ENCODE measurements around the gene EPS8.
"Not testable (repeated sequence)": the region's sequence is repeated elsewhere in the genome, so short reads cannot be mapped to it uniquely, and the experiment has no call there.

EPS8 gene

DNA sequence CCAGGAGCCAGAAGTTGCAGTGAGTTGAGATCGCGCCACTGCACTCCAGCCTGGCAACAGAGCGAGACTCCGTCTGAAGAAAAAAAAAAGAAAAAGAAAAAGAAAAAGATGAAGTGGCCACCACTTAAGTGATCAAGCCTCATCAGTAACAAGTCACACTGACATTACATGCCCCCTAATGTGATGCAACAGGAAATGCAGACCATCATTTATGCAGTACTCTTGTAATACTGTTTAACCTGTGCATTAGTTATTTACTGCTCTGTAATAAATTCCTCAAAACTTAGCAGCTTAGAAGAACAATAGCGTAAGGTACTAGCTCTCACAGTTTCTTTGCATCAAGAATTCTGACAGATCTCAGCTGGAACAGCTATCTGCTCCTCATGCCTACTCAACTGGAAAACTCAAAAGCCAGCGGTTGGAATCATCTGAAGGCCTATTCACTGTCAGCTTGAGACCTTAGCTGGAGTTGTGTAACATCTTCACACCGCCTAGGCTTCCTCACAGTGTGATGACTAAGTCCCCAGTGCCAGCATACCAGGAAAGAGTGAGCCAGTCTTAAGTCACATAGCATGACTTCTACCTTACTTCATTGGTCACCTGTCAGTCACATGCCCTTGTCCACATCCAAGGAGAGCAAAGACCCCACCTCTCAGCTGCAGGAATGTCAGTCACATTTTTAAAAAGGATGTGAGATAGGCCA, 31.5 kb downstream of the EPS8 start:
- TF ChIP-seq ZFX (IDR thresholded peaks at IDR 0.05; ENCODE audit: borderline replicate concordance) = no peak
- TF ChIP-seq, protein P1, sequence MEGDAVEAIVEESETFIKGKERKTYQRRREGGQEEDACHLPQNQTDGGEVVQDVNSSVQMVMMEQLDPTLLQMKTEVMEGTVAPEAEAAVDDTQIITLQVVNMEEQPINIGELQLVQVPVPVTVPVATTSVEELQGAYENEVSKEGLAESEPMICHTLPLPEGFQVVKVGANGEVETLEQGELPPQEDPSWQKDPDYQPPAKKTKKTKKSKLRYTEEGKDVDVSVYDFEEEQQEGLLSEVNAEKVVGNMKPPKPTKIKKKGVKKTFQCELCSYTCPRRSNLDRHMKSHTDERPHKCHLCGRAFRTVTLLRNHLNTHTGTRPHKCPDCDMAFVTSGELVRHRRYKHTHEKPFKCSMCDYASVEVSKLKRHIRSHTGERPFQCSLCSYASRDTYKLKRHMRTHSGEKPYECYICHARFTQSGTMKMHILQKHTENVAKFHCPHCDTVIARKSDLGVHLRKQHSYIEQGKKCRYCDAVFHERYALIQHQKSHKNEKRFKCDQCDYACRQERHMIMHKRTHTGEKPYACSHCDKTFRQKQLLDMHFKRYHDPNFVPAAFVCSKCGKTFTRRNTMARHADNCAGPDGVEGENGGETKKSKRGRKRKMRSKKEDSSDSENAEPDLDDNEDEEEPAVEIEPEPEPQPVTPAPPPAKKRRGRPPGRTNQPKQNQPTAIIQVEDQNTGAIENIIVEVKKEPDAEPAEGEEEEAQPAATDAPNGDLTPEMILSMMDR (IDR thresholded peaks at IDR 0.05) = no peak
- H3K27ac ChIP-seq = no peak overlapping the region

DNA sequence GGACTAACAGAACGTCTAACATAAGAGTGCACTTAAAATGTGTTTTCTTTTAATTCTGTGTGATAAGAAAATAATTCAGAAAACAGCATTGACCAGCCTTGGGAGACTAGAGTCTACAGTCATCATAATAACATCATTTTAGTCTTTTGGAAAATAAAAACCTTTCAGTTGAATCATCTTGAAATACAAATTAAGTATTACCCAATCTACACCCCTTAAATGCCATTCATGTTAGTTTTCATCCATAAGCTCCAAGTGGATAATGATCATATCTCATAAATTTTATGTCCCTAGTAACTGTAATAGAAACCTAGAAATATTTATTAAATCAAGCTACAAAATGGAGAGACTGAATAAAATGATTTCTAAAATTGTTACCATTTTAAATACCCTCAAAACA, 32.4 kb downstream of the EPS8 start:
- H3K27ac ChIP-seq = no peak overlapping the region
- TF ChIP-seq ZFX (IDR thresholded peaks at IDR 0.05; ENCODE audit: borderline replicate concordance) = no peak
- TF ChIP-seq, protein P1 (IDR thresholded peaks at IDR 0.05) = no peak

DNA sequence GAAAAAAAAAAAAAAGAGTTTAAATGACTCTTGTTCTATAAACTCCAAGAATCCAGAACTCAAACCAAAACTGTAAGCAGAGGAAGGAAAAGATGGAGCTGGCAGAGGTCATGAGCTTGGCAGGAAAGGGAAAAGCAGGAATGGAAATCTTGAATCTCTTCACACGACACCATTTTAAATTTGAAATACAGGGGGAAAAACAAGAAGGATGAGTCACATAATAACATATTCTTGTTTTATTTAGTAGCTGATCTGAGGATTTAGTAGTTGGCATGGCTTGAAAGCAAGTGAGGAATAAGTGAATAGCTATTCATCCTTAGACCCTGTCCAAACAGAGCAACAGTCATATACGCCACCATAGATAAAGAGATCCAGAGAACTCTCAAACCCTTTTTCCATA, 35.0 kb downstream of the EPS8 start:
- H3K27ac ChIP-seq = no peak overlapping the region
- TF ChIP-seq, protein P1 (IDR thresholded peaks at IDR 0.05) = no peak

DNA sequence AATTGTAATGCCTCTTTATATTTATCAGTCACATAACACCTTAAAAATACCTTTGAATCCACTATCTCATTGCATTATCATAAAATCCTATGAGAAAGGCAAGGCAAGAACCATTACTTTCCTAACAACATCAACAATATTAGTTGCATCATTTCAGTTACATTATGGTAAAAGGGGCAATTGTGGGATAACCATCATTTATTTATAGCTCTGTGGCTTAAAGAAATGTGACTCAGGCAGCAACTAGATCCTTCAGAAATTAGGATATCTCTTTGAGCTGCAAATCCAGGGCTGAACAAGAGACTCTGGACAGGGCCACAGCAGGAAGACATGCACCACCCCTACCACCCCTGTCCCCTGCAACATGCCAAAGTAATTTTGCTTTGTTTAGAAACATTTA, 36.4 kb downstream of the EPS8 start:
- no peak overlapping the region for H3K27ac ChIP-seq
- TF ChIP-seq ZFX (IDR thresholded peaks at IDR 0.05; ENCODE audit: borderline replicate concordance) = no peak
- TF ChIP-seq, protein P1 (IDR thresholded peaks at IDR 0.05) = no peak

DNA sequence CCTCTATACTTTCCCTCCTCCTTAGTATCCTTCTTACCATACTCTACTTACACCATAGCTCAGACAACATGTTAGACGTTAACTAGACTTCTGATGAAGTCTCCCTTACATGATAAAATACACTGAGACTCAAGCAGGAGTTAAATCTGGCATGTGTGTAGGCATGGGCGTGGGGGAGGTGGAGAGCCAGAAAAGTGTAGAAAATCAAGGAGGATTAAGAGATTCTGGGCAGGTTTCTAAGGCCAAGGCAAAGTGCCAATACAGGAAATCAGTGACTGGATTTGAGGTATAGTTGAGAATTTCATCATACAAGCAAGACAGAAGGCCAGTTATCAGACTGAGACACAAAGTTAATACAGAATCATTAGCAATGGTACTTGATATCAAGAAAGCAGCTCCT, 37.4 kb downstream of the EPS8 start:
- H3K27ac ChIP-seq = no peak overlapping the region
- no peak for TF ChIP-seq ZFX (IDR thresholded peaks at IDR 0.05; ENCODE audit: borderline replicate concordance)
- TF ChIP-seq, protein P1 (IDR thresholded peaks at IDR 0.05) = no peak

DNA sequence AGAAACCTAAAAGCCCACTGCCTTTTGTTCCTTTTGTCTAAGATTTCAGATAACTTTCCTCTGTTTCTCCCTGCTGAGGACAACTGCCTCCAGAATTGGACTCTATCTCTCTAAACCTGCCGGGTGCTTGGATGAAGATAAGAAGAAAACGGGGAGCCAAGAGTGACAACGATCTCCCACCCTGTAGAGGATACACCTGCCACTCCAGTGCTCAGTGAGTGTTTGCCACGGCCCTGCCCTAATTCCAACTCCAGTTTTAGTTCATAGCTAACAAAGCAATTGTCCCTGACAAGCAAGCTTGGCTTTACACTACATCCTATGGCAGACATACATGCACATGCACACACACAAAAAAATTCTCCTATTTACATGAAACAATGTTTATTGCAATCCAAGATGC, 39.3 kb downstream of the EPS8 start:
- no peak for TF ChIP-seq ZFX (IDR thresholded peaks at IDR 0.05; ENCODE audit: borderline replicate concordance)
- TF ChIP-seq, protein P1 (IDR thresholded peaks at IDR 0.05) = no peak
- no peak overlapping the region for H3K27ac ChIP-seq

DNA sequence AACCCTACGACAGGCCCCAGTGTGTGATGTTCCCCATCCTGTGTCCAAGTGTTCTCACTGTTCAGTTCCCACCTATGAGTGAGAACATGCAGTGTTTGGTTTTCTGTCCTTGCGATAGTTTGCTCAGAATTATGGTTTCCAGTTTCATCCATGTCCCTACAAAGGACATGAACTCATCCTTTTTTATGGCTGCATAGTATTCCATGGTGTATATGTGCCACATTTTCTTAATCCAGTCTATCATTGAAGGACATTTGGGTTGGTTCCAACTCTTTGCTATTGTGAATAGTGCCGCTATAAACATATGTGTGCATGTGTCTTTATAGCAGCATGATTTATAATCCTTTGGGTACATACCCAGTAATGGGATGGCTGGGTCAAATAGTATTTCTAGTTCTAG, 47.3 kb downstream of the EPS8 start:
- not testable (repeated sequence) for H3K27ac ChIP-seq

DNA sequence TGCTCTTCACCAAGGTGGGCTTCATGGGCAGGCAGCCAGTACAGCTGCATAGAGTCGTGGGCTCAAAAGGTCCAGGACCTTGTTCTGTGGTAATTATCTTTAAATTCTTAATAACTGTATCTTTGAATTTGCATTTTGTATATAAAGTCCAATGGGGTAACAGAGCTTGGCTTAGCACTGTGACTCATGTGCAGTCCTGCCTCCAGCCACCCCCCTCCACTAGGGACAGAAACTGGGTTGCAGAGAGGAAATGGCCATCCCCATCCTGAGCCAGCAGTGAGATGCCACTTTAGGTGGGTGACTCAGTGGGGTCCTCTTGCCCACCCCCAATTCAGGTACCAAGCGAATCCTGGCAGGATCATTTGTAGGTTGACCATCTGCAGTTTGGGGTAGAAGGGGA, 48.1 kb downstream of the EPS8 start:
- TF ChIP-seq ZFX (IDR thresholded peaks at IDR 0.05; ENCODE audit: borderline replicate concordance) = no peak
- TF ChIP-seq, protein P1 (IDR thresholded peaks at IDR 0.05) = no peak
- H3K27ac ChIP-seq = no peak overlapping the region

DNA sequence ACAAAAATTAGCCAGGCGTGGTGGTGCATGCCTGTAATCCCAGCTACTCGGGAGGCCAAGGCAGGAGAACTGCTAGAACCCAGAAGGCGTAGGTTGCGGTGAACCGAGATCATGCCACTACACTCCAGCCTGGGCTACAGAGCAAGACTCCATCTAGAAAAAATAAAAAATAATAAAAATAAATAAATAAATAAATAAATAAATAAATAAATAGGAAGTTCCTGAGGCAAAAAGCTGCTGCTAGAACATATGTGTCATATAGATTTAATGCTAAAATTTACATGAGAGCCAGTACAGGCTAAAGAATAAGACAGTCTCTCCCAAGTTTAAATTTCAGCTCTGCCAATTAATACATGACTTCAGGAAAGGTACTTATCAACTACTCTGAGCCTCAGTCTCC, 48.8 kb downstream of the EPS8 start:
- H3K27ac ChIP-seq = not testable (repeated sequence)

All from 22Rv1 (cell line).